Measurements from ENCODE around the gene SIDT2. TPM values are rescaled to one million over a fixed set of nuclear protein-coding genes. Genes with fewer than 3 reads are reported as not detected.

The SIDT2 gene
- total and polyA plus RNA-seq, 2 donors (not counting 3 experiments of a cell fraction or from before 2014, with no cell fraction given): 28.7 to 34.5 TPM

DNA sequence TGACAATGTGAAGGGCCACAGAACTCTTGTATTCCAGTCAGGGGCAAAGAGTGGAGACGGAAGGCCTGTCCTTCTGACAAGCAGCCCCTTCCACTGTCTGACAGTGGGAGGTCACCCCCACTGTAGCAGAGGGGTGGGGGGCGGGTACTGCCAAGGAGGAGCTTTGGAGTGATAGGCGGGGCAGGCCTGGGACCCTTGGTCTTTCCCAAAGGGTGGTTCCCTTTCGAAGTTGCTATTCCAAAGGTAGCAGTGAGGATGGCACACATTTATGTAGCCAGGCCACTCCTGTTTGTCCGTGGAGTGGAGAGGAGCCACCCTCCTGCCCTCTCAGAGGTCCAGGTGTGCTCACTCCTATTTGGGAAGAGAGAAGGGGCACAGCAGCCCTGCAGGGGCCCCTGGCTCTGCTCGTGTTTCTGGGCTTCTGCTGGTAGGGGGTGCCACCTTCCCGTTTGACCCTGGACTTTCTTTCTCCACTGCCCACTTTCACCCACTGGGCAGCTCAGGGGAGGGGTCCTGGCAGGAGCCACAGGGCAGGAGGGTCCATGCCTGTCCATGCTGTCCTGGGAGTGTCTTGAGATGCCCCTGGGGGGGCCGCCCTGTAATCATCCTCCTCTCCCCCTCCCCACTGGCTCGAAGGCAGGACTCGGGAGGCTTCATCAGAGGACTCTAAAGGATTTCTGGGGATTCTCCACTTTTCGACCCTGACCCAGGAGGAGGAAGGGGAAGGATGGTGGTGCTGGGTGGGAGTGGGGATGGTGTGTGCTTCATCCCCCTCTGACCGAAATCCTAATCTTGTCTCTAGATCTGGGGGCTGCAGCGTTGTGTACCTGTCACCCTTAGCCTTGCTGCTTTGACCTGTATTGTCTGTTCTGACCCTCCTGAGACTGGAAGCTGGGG, 21.6 kb downstream of the SIDT2 start:
- H3K4me3 ChIP-seq (replicated peaks in 1 of 3; ENCODE audit: insufficient read depth in 1 of 3, low read depth in 1 of 3, low read length in 3 of 3): no peak overlapping the region
- FAIRE-seq: no peak
- dilution Hi-C loops (cut with MboI; ENCODE audit: extremely low pct_ligation_motif_present, low sequenced_read_pairs) (no loop called here), intact Hi-C loops (cut with micrococcal nuclease) (loop anchor here (2.0 kb wide), 1 partner anchor 21 kb away; the partner anchor contains the start of gene SIDT2)
- ChIA-PET POLR2A (interaction anchor here (0.6 kb wide), 2 partner anchors 13 to 101 kb away, joined by 3 to 5 read pairs; no protein-coding TSS in a partner anchor), CTCF (interaction anchor here (1.1 to 1.3 kb wide), 2 partner anchors 17 to 26 kb away, joined by 3 read pairs; no protein-coding TSS in a partner anchor)
- no peaks in the 10 kb centered on the region for H3K27me3 ChIP-seq (ENCODE audit: control insufficient read depth in 2 of 2, insufficient read depth in 2 of 2, low read length in 2 of 2)
- BruUV-seq (replicated peaks): no TSS peak
- no peaks in the 10 kb centered on the region for H4K20me1 ChIP-seq (replicated peaks; ENCODE audit: control insufficient read depth, extremely low read depth, insufficient read depth, low read length)
- H3K4me1 ChIP-seq (ENCODE audit: control insufficient read depth, extremely low read depth, insufficient read depth, low read length): peaks cover 9% of the 10 kb centered on the region
- H3K9ac ChIP-seq (replicated peaks; ENCODE audit: extremely low read depth, insufficient read depth, low read length): no peak overlapping the region
- H2AFZ ChIP-seq (ENCODE audit: low read depth, low read length): no peak overlapping the region
- no peak for TF ChIP-seq POLR2A (IDR thresholded peaks at IDR 0.05; ENCODE audit: low read depth, low read length)
- TF ChIP-seq, protein P1, sequence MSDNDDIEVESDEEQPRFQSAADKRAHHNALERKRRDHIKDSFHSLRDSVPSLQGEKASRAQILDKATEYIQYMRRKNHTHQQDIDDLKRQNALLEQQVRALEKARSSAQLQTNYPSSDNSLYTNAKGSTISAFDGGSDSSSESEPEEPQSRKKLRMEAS (IDR thresholded peaks at IDR 0.05; ENCODE audit: insufficient read depth, insufficient read length): no peak
- no peak for TF ChIP-seq MYC (IDR thresholded peaks at IDR 0.05; ENCODE audit: low read depth, low read length)
- TF ChIP-seq GATA2 (IDR thresholded peaks at IDR 0.05; ENCODE audit: insufficient read depth, insufficient read length, low read depth, low read length): no peak
- no peak for TF ChIP-seq JUN (IDR thresholded peaks at IDR 0.05; ENCODE audit: borderline replicate concordance, insufficient read depth, insufficient read length, low read depth)
- TF ChIP-seq, protein P2, sequence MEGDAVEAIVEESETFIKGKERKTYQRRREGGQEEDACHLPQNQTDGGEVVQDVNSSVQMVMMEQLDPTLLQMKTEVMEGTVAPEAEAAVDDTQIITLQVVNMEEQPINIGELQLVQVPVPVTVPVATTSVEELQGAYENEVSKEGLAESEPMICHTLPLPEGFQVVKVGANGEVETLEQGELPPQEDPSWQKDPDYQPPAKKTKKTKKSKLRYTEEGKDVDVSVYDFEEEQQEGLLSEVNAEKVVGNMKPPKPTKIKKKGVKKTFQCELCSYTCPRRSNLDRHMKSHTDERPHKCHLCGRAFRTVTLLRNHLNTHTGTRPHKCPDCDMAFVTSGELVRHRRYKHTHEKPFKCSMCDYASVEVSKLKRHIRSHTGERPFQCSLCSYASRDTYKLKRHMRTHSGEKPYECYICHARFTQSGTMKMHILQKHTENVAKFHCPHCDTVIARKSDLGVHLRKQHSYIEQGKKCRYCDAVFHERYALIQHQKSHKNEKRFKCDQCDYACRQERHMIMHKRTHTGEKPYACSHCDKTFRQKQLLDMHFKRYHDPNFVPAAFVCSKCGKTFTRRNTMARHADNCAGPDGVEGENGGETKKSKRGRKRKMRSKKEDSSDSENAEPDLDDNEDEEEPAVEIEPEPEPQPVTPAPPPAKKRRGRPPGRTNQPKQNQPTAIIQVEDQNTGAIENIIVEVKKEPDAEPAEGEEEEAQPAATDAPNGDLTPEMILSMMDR (IDR thresholded peaks at IDR 0.05; ENCODE audit: extremely low read depth in 1 of 2, insufficient read depth in 1 of 2, low read depth in 1 of 2, low read length in 2 of 2): no peak
- no peak for TF ChIP-seq POLR2AphosphoS5 (IDR thresholded peaks at IDR 0.05; ENCODE audit: insufficient read depth, low read depth, low read length)
- TF ChIP-seq FOS (IDR thresholded peaks at IDR 0.05; ENCODE audit: borderline replicate concordance, insufficient read depth, low read length): no peak
- TF ChIP-seq EZH2 (IDR thresholded peaks at IDR 0.05; ENCODE audit: borderline replicate concordance, low read depth, low read length, severe bottlenecking): no peak
- no peaks in the 10 kb centered on the region for H3K9me1 ChIP-seq (replicated peaks; ENCODE audit: control insufficient read depth, extremely low read depth, insufficient read depth, low read length)
- no peak overlapping the region for H3K4me2 ChIP-seq (ENCODE audit: insufficient read depth, low read length)
- H3K79me2 ChIP-seq (ENCODE audit: control insufficient read depth, insufficient read depth, low read length): no peaks in the 10 kb centered on the region
- peaks cover 0 to 4% of the 10 kb centered on the region in 2 experiments for H3K36me3 ChIP-seq (ENCODE audit: control insufficient read depth in 2 of 2, extremely low read depth in 1 of 2, insufficient read depth in 2 of 2, low read length in 2 of 2)
- no peak for DNase-seq (ENCODE audit: low read depth, low spot score)
- no peak overlapping the region for H3K27ac ChIP-seq (ENCODE audit: insufficient read depth, low read depth, low read length)
- H3K9me3 ChIP-seq (replicated peaks; ENCODE audit: control insufficient read depth, insufficient read depth, low read length): no peaks in the 10 kb centered on the region

All from endothelial cell of umbilical vein (primary cell).